PC-9 (cell line): ENCODE data around the gene ING1.

Experiments used
- CTCF ChIP-seq: fragments of 200-600 bp; sonication (generic); conservative IDR thresholded peaks from 2 replicates; pipeline ENCODE4 v1.6.1; 2017; ENCODE audit warnings: mixed run types, antibody characterized with exemption, mild to moderate bottlenecking, moderate library complexity
- EZH2 ChIP-seq: fragments of 200-600 bp; sonication (generic); IDR thresholded peaks from 2 replicates; pipeline ENCODE4 v1.8.0; 2017; ENCODE audit warnings: antibody characterized with exemption, low read depth

- TF ChIP-seq CTCF (0 out of 2 replicates have a peak, but pooled peaks have one; percentile 40), EZH2 (no peak)
These were observed 1.4 kb downstream of the ING1 start for GRCh38 chr13:110714797-110715394.
